ENCODE results near the gene NSD1. TPM values are rescaled to one million over a fixed set of nuclear protein-coding genes. Genes with fewer than 3 reads are reported as not detected.
A peak's percentile ranks its signal among the peaks of the same experiment; 100 is the strongest.

The NSD1 gene
- total RNA-seq, 1 experiment from 2014 or later, result 49.1 TPM

DNA sequence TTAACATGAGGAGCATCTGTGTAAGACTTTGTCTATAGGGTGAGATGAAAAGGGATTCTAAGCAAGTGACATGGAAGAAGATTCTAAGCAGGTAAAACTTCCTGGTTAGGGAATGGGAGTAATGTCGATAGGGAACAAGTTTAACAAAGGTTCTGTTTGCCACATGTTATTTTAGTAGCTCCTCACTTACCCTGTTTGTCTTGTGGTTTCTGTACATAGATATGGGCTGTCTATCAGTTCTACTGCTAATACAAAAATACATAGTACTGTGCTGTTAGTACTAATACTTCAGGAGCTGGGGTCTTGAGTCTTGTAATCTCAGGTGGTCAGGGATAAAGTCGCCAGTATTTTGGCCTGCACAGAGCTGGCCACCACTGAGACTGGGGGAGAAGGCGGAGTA is 137.1 kb downstream of the NSD1 start:
- DNase-seq (ENCODE audit: extremely low read depth, low read depth), result no peak

GRCh38 chr5:177271113-177271512 is 137.5 kb downstream of the NSD1 start:
- no peak for DNase-seq (ENCODE audit: extremely low read depth, low read depth)

DNA sequence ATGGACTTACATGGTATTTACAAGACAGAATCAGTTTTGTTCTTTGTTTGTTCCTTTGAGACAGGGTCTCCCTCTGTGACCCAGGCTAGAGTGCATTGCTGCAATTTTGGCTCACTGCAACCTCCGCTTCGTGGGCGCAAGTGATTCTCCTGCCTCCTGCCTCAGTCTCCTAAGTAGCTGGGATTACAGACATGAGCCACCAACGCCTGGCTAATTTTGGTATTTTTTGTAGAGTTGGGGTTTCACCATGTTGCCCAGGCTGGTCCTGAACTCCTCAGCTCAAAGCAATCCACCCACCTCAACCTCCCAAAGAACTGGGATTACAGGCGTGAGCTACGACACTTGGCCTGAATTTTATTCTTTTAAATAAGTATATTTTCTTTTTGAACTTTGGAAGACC is 142.3 kb downstream of the NSD1 start:
- DNase-seq (ENCODE audit: extremely low read depth, low read depth), result no peak

- no peak for DNase-seq (ENCODE audit: extremely low read depth, low read depth)
These were observed 143.3 kb downstream of the NSD1 start for GRCh38 chr5:177276886-177277285.

- no peak for DNase-seq (ENCODE audit: extremely low read depth, low read depth)
These were observed 154.6 kb downstream of the NSD1 start for GRCh38 chr5:177288191-177288590.

DNA sequence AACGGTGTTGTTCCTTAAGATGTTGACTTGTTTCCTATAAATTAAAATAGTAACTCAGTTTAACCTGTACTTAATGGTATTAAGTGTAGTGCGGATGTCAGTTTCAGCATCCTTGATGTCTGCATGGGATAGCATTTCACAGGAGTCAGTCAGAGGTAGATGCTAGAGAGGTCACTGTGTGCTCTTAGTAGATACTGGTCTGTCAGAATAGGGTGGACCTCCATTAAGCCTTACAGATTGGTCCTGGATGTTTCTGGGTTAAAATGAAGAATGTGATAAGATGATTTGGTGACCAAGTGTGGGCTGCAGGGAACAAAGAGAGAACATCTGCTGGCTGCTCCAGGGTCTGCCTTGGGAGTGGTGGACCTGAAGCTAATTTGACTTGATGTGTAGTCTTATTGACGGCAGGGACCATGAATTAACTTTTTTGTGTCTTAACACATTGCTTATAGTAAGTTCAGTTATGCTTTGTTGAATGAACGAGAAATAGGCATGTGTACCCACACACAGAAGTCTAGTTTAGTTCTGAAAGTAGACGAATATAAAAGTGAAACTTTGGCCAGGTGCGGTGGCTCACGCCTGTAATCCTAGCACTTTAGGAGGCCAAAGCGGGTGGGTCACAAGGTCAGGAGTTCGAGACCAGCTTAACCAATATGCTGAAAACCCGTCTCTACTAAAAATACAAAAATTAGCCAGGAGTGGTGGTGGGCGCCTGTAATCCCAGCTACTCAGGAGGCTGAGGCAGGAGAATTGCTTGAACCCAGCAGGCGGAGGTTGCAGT is 157.4 kb downstream of the NSD1 start:
- DNase-seq (ENCODE audit: extremely low read depth, low read depth), result no peak

DNA sequence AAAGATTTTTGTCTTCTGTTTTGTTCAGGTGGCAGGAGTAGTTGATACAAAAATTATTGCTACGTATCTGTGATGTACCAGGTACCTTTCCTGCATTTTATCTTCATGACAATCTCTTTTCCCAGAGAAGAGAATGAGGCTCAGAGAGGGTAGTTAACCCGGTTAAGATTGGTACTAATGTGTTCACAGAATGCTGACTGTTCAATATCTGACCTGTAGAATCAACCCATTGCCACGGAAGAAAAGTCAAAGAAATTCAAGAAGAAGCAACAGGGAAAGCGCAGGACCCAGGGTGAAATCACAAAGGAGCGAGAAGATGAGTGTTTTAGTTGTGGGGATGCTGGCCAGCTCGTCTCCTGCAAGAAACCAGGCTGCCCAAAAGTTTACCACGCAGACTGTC is 158.2 kb downstream of the NSD1 start:
- no peak for DNase-seq (ENCODE audit: extremely low read depth, low read depth)

GRCh38 chr5:177293819-177294581 is 160.4 kb downstream of the NSD1 start:
- DNase-seq (ENCODE audit: extremely low read depth, low read depth), result no peak

DNA sequence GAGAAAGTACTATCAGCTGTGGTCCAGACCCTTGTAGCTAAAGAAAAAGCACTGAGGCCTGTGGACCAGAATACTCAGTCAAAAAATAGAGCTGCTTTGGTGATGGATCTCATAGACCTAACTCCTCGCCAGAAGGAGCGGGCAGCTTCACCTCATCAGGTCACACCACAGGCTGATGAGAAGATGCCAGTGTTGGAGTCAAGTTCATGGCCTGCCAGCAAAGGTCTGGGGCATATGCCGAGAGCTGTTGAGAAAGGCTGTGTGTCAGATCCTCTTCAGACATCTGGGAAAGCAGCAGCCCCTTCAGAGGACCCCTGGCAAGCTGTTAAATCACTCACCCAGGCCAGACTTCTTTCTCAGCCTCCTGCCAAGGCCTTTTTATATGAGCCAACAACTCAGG is 161.1 kb downstream of the NSD1 start:
- DNase-seq (ENCODE audit: extremely low read depth, low read depth), result no peak

DNA sequence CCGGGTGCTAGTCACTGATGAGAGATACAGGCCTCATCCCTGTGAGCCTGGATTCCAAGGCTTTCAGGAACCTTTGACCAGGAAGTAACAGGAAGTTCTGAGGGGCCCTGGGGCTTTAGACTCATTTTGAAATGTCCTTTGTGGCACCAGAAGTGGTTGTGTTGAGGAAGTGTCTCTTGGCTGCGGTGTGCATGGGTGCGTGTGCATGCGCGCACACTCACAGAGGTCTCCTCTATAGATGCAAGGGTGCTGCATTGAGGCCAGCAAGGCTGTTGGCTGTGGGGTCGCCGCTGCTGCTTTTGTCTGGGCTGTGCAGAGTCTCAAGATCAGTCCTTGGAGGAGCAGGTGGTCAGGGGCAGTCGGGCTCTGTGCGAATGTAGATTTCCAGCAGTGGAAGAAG is 162.4 kb downstream of the NSD1 start:
- no peak for DNase-seq (ENCODE audit: extremely low read depth, low read depth)

GRCh38 chr5:177296581-177296980 is 163.0 kb downstream of the NSD1 start:
- DNase-seq (ENCODE audit: extremely low read depth, low read depth), result no peak

DNA sequence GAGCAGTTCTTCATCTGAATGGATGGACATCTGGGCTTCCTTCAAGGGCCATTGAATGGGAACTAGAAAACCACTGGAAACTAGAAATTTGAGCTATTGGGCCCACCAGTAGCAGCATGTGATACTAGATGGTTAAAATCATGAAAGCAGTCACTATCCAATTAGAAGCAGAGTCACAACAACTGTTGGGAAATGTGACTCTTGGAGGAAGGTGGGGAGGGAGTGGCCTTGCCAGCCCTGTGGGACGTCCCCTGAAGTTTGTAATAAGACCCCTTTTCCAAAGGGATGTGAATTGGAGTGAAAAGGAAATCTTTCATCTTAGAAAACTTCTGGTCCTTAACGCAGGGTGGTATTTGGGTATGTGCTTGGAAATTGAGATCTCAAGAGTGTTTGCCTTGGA is 164.3 kb downstream of the NSD1 start:
- DNase-seq (ENCODE audit: extremely low read depth, low read depth), result no peak

DNA sequence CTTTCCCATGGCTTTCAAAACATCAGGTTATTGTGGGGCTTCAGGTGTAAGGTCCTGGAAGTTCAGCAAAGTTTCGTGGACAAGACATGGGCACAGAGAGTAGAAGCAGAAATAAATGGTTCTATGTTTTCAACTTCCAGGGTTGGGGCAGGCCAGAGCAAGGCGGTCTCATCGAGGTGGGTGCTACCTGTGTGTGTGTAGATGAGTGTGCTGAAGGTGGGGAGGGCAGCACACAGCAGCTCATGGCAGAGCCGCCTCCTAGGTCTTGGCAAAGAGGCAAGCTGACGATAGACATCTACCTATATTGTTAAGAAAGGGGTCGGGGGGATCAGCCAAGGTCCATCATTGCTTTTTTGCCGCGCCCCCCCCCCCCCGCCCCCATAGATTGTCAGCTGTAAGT is 166.1 kb downstream of the NSD1 start:
- no peak for DNase-seq (ENCODE audit: extremely low read depth, low read depth)

DNA sequence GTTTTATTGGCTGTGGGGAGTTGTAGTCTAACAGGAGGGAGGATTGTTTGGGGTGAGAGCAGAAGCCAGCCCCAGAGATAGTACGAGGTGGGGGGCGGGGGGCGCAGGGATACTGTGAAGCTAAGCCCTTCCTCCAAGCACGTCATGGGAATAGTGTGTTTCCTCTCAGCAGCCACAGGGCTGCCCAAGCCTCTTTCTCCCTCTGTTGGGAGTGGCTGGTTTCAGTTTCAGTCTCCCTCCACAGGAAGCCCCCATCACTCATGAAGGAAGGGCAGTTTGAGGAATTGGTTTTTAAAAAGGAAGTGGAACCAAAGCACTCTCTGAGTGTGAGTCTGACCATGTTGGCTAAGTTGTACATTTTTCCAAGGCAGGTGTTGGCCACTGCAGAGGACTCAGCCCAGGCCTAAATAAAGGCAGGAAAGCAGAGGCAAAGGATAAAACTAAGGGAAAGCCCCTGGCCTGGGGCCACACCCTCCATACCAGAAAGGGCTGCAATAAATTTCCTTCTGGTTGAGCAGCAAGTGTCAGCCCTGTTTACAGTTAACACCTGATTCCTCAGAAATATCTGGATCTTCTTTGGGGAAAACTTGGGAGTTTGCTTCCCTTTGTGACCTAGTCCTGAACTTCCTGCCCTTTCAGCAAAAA is 166.8 kb downstream of the NSD1 start:
- DNase-seq (ENCODE audit: extremely low read depth, low read depth), result no peak

DNA sequence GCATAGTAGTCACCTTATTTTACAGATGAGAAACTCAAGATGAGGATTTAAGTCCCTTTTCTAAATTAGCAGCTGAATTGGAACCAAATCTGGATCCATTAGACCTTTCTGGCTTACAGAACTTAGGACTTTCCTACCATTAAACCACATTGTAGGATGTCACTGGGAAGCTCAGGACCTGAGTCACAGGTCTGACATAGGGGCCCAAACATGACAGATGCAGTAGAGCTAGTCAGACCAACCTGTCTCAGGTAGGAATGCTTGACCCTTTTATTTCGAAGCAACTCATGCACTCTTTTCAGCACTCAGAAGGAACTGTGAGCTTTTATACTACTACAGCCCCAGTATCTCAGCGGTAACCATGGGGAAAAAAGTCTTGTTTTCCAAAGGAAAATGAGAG is 167.4 kb downstream of the NSD1 start:
- no peak for DNase-seq (ENCODE audit: extremely low read depth, low read depth)

GRCh38 chr5:177301503-177302165 is 168.1 kb downstream of the NSD1 start:
- DNase-seq (ENCODE audit: extremely low read depth, low read depth), result no peak

DNA sequence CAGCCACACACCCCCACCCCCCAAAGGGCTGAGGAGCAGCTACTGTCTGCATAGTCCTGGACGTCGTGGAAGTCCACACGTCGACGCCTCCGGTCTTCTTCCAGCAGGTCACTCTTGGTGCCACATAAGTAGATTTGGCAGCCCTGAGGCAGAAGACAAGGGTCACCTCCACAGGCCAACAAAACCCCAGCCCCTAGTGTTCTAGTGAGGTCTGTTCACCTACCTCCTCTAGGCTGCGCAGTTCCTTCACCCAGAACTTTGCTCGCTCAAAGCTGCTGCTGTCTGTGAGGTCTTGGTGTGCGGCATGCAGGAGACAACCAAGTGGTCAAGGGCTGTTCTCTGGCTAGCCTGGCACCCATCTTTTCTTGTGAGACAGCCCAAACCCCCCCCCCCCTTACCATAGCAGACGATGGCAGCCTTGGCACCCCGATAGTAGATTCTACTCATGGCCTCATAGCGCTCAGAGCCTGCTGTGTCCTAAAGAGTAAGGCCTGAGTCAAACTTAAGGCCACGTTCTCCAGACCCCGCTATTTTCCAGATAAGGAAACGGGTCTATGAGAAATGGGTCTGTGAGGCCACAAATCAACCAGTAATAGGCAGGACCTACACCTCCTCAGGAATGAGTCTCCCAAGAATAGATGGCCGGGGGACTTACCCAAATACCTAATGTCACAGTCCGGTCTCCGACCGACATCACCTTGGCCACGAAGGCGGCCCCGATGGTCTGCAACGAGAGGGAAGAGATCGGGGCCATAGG is 169.0 kb downstream of the NSD1 start:
- DNase-seq (ENCODE audit: extremely low read depth, low read depth), result no peak

DNA sequence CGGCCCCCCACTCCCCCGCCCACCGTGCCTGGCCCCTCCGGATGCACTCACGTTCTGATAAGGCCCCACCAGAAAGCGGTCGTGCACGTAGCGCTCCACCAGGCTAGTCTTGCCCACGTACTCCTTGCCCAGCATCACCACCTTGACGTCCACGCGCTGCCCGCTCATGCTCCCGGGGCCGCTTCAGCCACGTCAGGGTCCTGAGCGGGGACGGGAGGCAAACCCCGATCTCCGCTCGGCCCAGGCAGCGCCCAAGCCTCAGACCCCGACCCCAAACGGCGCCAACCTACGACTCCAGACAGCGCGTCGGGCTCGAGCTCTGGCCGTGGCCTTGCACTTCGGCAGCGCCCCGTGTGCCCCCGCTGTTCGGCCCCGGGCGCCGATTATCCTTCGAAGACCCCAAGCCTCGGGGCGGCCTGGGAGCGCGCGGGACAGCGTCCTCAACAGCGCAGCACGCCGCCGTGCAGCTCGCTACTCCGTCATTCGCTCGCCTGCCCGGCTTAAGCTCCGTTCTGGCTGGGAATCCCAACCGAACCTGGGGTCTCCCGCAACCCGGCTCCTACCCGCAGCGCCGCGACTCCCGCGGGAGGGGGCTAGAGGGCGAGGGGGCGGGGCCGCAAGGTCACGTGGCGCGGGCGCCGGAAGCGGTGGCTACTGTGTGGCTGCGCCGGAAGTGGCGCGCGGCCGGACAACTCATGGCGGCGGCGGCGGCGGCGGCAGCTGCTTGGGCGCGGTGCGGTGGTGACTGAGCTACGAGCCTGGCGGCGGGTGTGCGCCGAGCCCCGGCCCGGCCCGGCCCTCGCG is 169.8 kb downstream of the NSD1 start, which contains the start of the genes PRELID1 and RAB24:
Gene PRELID1 (plus strand): TSS at position 679 of the 804 bp plus-strand sequence. CDS start 187 bp downstream, outside the sequence.
Gene RAB24 (minus strand): TSS at position 599 of the 804 bp plus-strand sequence. CDS start 431 bp downstream, at position 168.
- DNase-seq (ENCODE audit: extremely low read depth, low read depth), result peak; percentile 80

DNA sequence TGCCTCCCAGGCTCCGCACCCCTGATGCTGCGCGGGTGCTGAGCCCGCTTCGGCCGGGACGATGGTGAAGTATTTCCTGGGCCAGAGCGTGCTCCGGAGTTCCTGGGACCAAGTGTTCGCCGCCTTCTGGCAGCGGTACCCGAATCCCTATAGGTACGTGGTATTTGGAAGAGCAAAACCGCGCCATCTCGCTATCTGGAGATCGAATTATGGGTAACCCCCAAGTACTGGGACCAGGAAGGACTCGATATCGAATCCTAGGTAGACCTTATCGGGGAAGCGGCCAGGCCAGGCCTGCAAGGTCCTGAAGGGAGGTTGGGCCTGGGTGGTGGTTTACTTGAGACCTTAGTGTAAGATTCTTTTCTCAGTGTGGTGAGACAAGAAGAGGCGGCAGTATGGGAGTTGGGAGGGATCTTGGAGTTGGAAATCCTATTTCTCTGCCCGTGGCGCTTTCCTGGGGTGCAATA is 170.4 kb downstream of the NSD1 start:
- no peak for DNase-seq (ENCODE audit: extremely low read depth, low read depth)
